Stimulated activated CD8-positive, alpha-beta memory T cell treated with anti-CD3 and anti-CD28 coated beads, Interleukin-7, amount 100 ng/mL, for 48 hours (primary cell): ENCODE results near the gene TRIM3.

Source experiments
- DNase-seq, 2 donors: peaks; one replicate each; pipeline ENCODE4 v3.0.0-alpha.2; 2020; ENCODE audit warnings: low read depth in 1 of 2; ENCODE audit errors: extremely low read depth in 1 of 2

Gene TRIM3

DNA sequence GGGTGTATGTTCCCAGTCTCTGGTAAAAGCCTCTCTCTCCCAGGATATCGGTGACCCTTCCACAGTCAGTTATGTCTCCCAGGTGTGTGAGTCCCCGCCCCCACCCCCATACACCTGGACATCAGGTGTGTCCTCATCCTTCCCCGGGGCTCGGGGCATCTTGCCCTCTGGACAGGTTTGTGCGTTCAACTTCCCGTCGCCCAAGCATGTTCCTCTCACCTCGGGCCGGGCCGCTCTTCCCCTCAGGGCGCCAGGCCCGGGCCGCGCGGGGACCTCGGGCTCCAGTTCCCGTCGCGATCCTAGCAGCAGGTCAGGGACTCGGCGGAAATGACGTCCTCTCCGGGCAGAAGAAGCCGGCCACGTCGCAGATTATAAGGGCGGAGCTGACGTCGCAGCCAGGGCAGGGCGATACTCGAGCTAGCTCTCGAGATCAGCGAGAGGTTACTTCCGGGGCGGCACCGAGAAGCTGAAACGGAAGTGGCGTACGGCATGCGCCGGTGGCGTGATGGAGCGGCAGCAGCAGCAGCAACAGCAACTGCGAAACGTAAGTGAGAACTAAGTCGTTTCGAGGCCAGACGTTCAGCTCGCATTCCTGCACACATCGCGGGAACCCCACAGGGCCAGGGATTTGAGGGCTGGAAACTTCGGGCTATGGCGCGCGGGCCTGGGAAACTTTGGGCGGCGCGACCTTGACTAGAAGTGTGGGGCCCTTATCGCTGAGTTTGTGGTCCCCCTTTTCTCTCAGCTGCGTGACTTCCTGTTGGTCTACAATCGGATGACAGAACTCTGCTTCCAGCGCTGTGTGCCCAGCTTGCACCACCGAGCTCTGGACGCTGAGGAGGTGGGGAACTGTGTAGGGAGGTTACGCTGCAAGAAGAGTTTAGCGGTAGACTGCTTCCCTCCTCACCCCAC, 7.5 kb upstream of the TRIM3 start, which contains the start of the genes ARFIP2 and TIMM10B:
Gene ARFIP2 (minus strand): TSS at position 320 of the 912 bp plus-strand sequence. CDS start 910 bp downstream, outside the sequence.
Gene TIMM10B (plus strand): TSS at position 490 of the 912 bp plus-strand sequence. CDS start 16 bp downstream, at position 506.
- peak; percentile 93 to 98 for DNase-seq

DNA sequence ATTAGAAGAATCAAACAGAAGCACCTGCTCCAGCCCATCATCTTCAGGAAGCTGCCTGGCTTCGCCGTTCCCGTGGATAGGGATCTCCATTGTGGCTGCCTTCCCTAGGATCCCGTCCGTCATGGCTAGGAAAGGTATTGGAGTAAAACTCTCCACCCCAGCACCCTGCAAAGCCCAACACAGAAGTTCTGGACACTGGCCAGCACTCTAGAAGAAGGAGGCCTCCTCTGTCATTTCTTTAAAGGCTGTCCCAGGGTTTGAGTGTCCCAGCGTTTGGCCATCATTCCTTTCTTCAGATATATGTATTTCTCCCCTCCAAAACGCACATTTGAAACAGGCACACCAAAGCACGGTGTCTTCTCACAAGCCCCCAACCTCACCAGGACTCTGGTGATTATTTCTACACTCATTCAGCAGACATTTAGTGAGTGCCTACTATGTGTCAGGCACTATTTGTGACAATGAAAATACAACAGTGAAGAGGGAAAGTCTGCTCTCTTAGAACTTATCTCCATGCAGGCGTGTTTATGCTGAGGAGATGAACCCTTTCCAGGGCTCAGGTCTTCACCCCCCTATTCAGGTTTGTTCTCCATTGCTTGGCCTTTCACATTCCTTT, 6.7 kb upstream of the TRIM3 start:
- DNase-seq, result no peak

DNA sequence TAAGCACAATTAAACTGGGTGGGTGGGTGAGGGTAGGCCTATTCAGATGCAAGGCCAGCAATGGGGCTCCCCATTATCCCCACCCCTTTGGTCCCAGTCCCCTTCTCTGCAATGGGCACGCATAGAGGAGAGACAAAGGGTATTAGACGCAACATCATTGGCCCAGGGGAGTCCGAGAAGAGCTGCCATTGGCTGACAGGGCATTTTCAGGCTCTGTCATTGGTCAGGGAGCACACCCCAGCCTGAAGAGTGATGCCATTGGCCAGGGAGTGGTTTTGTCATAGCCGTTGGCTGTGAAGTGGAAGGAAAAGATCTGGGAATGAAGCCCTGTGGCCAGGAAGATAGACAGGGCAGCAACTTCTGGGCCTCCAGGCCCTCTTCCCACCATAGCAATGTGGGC, 2.8 kb upstream of the TRIM3 start:
- DNase-seq, result no peak

DNA sequence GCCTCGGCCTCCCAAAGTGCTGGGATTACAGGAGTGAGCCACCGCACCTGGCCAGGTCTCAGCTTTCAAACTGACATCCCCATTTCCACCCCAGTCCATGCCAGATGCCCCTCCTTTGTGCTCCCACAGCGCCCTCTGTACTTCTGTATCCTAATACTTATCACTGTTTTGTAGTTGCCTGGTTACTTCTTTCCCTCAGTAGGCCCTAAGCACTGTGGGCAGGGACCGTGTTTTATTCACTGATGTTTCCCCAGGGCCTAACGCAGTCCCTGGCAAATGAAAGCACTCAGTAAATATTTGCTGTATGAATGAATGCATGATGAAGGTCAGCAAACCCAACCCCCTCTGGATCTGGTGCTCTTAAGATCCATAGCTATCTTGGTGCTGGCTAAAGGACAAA, 2.2 kb upstream of the TRIM3 start:
- DNase-seq, result no peak

DNA sequence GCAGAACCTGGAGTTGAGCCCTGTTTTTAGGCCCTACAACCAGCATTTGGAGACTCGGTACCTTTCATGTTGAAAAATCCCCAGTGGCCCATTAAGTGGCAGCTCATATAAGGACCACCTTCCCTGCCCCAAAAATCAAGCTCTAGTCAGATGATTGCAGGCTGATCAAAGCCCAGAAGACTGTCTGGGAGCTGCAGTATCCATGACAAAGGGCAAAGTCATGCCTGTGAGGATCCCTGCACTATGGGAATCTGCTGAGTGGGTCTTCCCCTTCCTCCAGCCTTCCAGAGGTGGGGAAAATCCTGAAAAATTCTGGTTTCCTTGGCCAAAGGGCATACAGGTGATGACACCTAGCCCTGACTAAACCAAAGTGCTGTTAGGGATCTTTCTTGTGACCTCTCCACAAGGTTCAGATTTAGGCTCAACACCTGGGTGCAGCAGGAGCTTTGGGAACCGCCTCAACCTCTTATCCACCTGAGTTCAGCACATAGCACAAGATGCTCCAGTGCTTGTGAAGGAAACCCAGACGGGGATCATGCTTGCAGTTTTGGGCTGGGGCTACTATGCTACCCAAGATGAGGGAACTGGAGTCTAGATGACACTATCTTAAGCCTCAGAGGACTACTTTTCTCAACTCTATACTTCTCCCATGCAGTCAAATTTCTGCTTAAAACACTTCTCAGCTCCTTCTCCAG, 1.2 kb upstream of the TRIM3 start:
- DNase-seq, result no peak

DNA sequence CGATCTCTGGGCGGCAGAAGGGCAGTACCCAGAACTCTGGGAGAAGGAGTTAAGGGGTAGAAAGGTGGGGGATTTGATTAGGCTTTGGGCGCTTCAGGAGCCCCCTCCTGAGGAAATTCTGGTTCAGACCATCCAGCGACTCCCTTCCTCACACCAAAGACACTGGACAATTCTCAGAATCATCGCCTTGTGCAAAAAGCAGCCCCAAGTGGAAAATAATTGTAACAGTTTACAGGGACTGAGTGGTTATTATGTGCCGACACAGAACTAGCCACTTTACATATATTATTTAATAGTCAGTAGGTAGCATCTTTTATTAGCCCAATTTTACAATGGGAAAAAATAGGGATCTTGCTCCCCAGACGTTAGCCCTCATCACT, 662 bp upstream of the TRIM3 start:
- DNase-seq, result no peak

DNA sequence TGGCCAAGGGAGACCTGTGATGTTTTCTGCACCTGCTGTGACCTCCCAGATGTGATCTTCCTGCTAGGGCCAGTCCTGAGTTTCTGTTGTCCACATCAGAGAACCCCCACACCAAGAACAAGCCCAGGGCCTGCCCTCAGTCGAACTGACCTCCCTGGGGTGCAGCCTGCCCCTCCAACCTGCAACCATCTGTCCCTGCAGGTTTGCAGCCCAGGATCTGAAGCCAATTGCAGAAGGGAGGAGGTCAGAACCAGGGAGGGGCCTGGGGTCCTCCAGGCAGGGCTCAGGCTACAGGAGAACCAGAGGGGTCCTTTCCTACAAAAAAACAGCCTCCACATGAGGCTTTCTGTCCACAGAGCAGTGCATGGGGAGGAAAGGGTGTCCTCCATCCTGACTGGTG, 807 bp downstream of the TRIM3 start:
- DNase-seq, result no peak

DNA sequence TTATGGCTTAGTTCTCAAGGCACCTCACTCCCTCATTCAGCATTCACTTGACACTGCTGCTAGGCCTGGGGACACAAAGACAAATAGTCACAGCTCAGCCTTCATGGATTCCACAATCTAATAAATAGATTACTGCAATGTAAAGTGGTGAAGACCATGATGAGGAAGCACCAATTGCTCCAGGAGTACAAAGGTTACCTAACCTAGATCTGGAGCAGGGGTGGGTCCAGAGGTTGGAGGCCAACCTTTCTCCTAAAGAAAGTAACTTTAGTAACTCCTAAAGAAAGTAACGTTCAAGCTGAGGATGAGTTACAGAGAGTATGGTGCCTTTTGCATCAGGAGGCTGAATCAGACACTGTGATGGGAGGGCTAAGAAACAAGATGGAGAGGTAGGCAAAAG, 4.1 kb downstream of the TRIM3 start:
- no peak for DNase-seq

DNA sequence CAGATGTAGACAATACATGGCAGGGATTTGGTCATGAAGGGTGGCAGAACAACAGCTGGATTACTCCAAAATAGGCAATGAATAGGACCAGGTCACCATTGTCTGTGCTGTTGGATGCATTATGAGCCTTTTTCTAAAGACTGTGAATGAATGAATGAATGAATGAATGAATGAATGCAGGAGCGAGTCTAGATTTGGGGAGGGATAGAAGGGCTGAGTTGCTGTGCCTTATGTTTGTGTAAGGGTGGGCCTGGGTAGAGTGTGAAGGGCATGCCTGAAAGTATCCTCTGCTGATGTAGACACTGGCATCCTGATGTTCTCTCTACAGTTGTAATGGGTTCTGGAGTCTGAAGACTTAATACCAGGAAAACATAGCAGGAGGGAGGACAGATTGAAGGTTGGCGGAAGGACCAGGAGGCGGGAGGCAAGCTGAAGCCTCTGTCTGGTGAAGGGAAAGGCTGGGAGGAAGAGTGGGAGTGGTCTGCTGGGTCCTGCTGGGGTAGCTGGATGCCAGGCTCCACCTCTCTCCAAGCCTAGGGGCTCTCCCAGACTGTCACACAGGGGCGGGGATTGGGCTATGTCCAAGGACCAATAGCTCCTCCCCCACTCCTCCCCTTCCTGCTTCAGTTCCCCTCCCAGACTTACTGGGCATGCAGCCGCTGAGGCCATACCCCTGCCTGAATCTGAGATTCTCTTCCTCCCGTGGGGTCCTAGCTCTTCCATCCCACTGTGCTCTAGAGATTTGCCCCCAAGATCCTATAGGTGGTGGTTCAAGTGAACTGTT, 4.8 kb downstream of the TRIM3 start:
- DNase-seq, result no peak

DNA sequence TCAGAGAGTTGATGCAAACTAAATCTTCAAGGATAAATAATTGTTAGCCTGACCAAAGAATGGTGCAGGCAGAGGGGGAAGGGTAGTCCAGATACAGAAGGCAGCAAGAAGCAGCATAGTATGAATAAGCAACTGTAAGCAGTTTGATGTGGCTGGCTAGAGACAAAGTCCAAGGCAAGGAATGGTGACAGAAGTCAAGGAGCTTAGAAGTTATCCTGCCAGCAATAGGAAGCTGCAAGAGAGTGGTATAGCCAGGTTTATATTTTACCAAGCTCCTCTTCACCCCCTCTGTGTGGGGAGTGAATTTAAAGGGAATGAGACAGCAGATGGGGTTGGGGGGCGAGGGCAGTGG, 14.7 kb downstream of the TRIM3 start:
- no peak for DNase-seq

DNA sequence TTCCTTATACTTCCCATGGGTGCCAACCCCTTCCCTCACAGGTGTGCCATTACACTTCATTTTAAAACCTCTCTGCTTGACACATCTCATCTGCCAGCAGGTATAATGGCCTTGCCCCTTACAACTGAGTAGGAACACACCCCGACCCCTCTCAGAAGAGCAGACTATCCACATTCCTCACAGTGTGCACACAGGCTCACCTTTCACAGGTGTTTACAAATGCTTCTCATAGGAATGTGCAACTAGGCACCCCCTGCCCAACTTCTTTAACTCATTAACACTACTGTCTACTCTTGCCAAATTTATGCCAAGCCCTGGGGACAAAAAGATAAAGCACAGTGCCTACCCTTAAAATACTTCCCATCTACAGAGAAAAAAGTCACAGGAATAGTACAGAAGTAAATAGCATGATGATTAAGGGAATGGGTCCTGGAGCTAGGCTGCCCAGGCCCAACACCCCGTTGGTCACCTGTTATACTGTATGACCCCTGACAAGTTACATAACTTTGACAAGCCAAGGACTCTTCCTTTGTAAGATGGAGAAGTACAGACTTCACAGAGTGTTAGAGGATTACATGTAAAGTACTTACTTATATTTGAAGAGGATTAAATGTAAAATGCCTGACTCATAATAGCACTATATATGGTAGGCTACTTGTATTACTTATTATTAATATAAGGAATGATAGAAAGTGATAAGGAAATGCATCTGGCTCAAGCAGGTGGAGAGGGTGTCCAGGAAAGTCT, 15.2 kb downstream of the TRIM3 start:
- DNase-seq, result no peak

DNA sequence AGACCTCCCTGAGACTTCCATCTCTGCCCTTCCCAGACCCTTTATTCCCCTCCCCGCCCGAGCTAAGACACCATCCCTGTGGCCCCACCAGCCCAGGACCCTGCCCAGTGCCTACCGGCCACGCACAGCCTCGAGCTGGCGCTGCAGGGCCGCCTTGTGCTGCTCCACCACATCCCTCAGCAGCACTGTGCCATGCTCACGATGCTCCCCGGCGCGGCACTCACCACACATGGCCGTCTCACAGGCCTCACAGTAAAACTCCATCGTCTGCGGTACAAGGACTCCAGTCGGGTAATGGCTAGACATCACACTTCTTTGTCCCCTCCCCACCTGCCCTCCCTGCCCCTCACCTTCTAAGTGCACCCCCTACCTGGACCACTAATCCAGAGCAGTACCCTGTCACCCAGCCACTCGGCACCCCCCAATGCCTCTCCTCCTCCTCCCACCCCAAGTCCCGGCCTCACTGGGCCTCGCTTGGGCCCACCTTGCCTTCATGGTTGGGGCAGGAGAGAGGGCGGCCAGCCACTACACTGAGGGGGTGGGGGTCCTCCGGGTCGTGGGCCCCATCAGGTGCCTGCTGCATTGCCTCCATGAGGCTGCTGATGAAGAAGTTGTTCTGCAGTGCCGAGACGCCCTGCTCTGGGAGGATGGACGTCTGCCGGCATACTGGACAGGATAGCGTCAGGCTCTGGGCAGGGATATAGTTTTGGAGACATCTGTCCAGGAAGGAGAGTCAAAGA, 16.0 kb downstream of the TRIM3 start:
- no peak for DNase-seq

DNA sequence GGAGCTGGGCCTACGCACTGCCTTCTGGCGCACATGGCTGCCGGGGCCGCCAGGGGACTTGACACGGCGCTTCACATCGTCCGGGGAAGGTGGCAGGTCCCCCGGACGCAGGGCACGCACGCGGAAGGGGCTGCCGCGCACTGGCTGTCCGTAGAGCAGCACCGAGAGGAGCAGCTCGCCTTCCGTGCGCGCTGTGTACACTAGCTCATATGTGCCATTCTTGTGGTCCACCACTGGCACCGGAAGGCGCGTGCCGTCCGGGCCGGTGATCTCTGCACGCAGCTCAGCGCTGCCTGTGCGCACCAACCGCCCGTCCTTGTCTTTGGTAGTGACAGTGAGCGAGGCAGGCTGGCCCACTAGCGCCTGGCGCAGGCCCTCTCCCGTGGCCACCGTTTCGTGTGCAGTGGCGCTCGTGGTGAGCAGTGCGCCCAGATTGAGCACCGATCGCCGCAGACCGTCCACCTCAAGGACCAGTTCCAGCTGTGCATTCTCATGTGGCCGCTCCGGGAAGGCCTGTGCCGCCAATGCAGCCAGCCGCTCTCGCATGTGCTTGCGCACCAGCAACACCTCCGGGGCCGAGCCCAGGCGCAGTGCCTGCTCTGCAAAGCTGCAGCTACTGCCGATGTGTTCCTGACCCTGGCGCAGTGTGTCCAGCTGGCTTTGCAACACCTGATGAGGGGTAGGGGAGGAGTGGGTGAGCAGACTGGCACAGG, 17.2 kb downstream of the TRIM3 start:
- no peak for DNase-seq

DNA sequence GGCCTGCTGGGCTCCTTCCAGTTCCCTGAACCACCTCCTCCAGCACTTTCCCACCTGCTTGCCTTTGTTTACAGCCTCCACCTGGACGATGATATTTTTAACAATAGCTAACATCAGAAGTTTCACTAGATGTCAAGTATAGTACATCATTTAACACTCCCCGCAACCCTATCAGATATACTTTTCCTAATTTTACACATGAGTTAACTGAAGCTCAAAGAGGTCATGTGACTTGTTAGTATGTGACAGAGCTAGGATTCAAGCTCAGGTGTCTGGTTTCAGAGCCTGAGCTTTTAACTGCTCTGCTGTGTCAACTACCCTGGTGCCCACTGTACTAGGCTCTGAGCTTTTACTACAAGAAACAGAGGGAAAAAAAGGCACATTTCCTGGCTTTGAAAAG, 18.7 kb downstream of the TRIM3 start:
- DNase-seq, result no peak

DNA sequence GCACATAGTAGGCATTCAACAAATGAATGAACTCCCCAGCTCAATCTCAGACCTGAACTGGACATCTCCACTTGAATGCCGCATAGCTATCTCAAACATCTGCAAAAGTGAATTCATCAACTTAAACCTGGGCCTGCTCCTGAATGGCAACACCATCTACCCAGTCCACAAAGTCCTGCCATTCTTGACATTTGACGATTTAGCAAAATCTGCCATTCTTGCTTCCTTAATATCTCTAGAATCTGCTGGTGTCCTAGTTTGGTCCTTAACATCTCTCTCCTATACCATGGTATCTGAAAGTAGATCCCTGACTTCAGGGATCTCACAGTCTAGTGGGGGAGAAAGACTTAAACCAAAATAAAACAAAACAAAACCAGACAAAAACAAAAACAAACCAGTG, 20.6 kb downstream of the TRIM3 start:
- no peak for DNase-seq

DNA sequence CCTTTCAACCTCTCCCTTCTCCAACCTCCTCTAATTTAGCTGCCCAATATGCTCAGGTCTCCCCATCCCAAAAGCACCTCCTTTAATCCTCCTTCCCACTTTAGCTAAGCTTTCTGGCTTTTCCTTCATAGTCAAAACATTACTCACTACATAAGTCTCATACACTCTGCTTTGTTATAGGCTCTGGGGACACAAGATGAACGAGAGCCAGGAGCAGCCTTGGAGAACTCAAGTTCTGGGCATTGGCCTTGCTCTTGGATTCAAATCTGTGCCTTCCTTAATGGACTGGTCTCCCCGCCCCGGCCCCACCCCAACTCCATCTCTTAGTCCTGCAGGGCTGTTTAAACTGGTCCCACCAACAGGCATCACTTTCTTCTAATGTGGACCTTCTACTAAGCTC, 21.5 kb downstream of the TRIM3 start:
- DNase-seq, result no peak

DNA sequence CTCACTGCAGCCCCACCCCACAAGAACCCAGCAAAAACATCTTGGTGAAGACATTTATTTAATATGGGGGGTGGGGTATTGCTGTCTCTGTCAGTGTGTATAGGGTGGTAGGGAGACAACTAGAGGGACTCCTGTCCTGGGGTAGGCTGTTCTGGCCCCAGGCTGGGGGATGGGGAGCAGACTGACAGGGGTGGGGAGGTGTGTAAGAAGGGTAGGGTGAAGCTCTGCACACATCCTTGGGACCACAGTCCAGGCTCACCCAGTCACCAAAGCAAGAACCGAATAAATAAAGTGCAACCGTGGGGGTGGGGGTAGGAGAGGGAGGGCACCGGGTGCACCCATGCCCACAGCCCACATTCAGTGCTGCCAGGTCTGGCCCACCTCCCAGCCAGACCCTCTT, 25.2 kb downstream of the TRIM3 start:
- no peak for DNase-seq

DNA sequence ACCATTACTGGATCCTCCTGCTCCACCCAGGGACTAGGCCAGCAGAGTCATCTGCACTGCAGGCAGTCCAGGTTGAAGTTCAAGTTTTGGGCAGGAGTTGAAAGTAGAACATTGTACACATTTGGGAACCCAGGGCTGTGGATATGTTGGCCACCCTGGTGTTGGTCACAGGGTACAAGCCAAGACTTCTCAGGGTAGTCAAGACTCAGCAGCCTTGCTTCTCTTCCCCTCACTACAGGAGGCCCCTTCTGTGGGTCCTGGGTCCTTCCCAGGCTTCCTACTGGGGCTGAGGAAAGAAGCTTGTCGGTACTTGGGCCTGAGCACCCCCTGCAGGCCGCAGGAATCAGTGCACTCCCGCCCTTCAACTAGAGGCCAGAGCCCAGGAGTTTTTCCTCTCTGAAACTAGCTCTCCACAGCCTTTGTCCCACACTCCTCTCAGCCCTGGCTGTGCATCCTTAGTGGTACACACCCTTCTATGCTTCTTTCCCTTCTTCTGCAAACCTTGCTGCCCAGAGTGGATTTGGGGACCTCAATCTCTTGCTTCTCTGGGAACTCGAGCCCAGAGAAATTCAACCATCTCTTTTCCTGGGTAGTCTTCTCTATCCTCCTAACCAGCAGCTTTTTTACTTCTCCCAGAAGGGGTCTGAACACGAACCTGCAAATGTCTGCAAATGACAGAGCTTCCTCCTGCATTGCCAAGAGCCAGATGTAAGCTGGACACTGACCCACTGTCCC, 30.3 kb downstream of the TRIM3 start:
- DNase-seq, result peak in 1 of 2 donors; percentile 15
